Skin of body (tissue), 2 donors: ENCODE measurements around the gene PRKCZ. TPM values are rescaled to one million over a fixed set of nuclear protein-coding genes. Genes with fewer than 3 reads are reported as not detected.
"Not testable (repeated sequence)": the region's sequence is repeated elsewhere in the genome, so short reads cannot be mapped to it uniquely, and the experiment has no call there.

Source experiments
- DNase-seq: peaks from one replicate; lab custom pipeline; 2025; lab: John Stamatoyannopoulos, UW
- total RNA-seq: library from RNA; depleted of rRNA; stranded (reverse); fragments of >200 nt; gene quantifications from one replicate; pipeline ENCODE4 v1.2.3, GENCODE V29; 2014

The PRKCZ gene
- total RNA-seq, 1 donor from 2014 or later = 10.8 TPM

- no peak for DNase-seq
These were observed 83.6 kb downstream of the PRKCZ start for GRCh38 chr1:2133879-2134215.

GRCh38 chr1:2134266-2134620, 84.0 kb downstream of the PRKCZ start:
- peak; percentile 23 for DNase-seq

GRCh38 chr1:2134621-2135307, 84.6 kb downstream of the PRKCZ start:
- no peak for DNase-seq

GRCh38 chr1:2135441-2135841, 85.2 kb downstream of the PRKCZ start:
- peak; percentile 86 for DNase-seq

GRCh38 chr1:2135941-2136340, 85.7 kb downstream of the PRKCZ start:
- no peak for DNase-seq

GRCh38 chr1:2136386-2137235, 86.4 kb downstream of the PRKCZ start:
- DNase-seq = no peak

GRCh38 chr1:2137257-2138121, 87.3 kb downstream of the PRKCZ start:
- no peak for DNase-seq

GRCh38 chr1:2139156-2139555, 88.9 kb downstream of the PRKCZ start:
- not testable (repeated sequence) for DNase-seq

- DNase-seq = no peak
These were observed 90.8 kb downstream of the PRKCZ start for GRCh38 chr1:2141025-2141424.

- no peak for DNase-seq
These were observed 93.7 kb downstream of the PRKCZ start for GRCh38 chr1:2143814-2144500.

GRCh38 chr1:2144501-2145090, 94.4 kb downstream of the PRKCZ start:
- DNase-seq = no peak

- DNase-seq = no peak
These were observed 96.0 kb downstream of the PRKCZ start for GRCh38 chr1:2145946-2146835.

- no peak for DNase-seq
These were observed 96.8 kb downstream of the PRKCZ start for GRCh38 chr1:2146836-2147517.

GRCh38 chr1:2147869-2148268, 97.7 kb downstream of the PRKCZ start:
- DNase-seq = not testable (repeated sequence)

- DNase-seq = no peak
These were observed 98.5 kb downstream of the PRKCZ start for GRCh38 chr1:2148691-2149090.

GRCh38 chr1:2150801-2151200, 100.6 kb downstream of the PRKCZ start:
- no peak for DNase-seq

GRCh38 chr1:2151252-2151651, 101.0 kb downstream of the PRKCZ start:
- no peak for DNase-seq

- DNase-seq = no peak
These were observed 101.7 kb downstream of the PRKCZ start for GRCh38 chr1:2151911-2152310.

GRCh38 chr1:2152954-2153353, 102.7 kb downstream of the PRKCZ start:
- no peak for DNase-seq
